SK-N-SH (cell line): ENCODE results near the gene XYLT2. TPM values are rescaled to one million over a fixed set of nuclear protein-coding genes. Genes with fewer than 3 reads are reported as not detected.

Experiments used
- CTCF ChIA-PET: fragments of 300-600, 350-600 bp; formaldehyde crosslinking; extraction: SDS; loops from one replicate; lab custom pipeline; 2021; lab: Yijun Ruan, JAX
- POLR2A ChIA-PET: fragments of 350-600 bp; sonication (Branson Sonifier 250); formaldehyde crosslinking; extraction: SDS; loops from one replicate; lab custom pipeline; 2020; ENCODE audit warnings: antibody characterized with exemption, inconsistent platforms; lab: Yijun Ruan, JAX
- DNase-seq: peaks from one replicate; pipeline ENCODE4 v3.0.0; 2012
- H2AFZ ChIP-seq: fragments of 200-600 bp; sonication (generic); 2 replicates; pipeline ENCODE4 v1.8.1; 2016; ENCODE audit warnings: antibody characterized with exemption, mild to moderate bottlenecking, low read depth
- H3F3A ChIP-seq: fragments of 200-600 bp; sonication (generic); replicated peaks from 2 replicates; pipeline ENCODE3; 2016; ENCODE audit warnings: antibody characterized with exemption, mild to moderate bottlenecking; ENCODE audit not compliant: insufficient read depth
- H3K27ac ChIP-seq, 2 experiments: fragments of 200-500 bp in 1 of 2; fragments of 200-600 bp in 1 of 2; sonication (Bioruptor generic) in 1 of 2; sonication (generic), shearing (Covaris generic) in 1 of 2; 2 replicates each; pipeline versions ENCODE4 v1.5.1 to v1.6.1; 2014 to 2016; ENCODE audit warnings: low read depth in 2 of 2, inconsistent platforms in 1 of 2, low read length in 1 of 2, mild to moderate bottlenecking in 1 of 2, mixed read lengths in 1 of 2
- H3K27me3 ChIP-seq: fragments of 200-600 bp; sonication (generic), shearing (Covaris generic); 2 replicates; pipeline ENCODE4 v1.6.1; 2016; ENCODE audit warnings: mixed run types; ENCODE audit not compliant: insufficient read depth
- H3K36me3 ChIP-seq, 2 experiments: fragments of 200-500 bp in 1 of 2; fragments of 200-600 bp in 1 of 2; sonication (Bioruptor generic) in 1 of 2; sonication (generic) in 1 of 2; replicated peaks in 1 of 2; 2 replicates each; pipeline versions ENCODE3 to v1.5.1; 2014 to 2016; ENCODE audit warnings: low read length in 1 of 2, mild to moderate bottlenecking in 1 of 2; ENCODE audit not compliant: insufficient read depth in 2 of 2, control insufficient read depth in 1 of 2
- H3K4me1 ChIP-seq, 2 experiments: fragments of 200-500 bp in 1 of 2; fragments of 200-600 bp in 1 of 2; sonication (Bioruptor generic) in 1 of 2; sonication (generic), shearing (Covaris generic) in 1 of 2; 2 replicates each; pipeline versions ENCODE4 v1.5.1 to v1.6.1; 2014 to 2016; ENCODE audit warnings: low read depth in 1 of 2, low read length in 1 of 2, mixed run types in 1 of 2; ENCODE audit not compliant: insufficient read depth in 2 of 2, control insufficient read depth in 1 of 2
- H3K4me2 ChIP-seq: fragments of 200-600 bp; sonication (generic), shearing (Covaris generic); 2 replicates; pipeline ENCODE4 v1.6.1; 2017; ENCODE audit warnings: mixed run types
- H3K4me3 ChIP-seq, 2 experiments: fragments of 200-500 bp in 1 of 2; fragments of 200-600 bp in 1 of 2; sonication (Bioruptor generic) in 1 of 2; sonication (generic), shearing (Covaris generic) in 1 of 2; 2 replicates each; pipeline versions ENCODE4 v1.5.1 to v1.8.1; 2014 to 2016; ENCODE audit warnings: low read depth in 2 of 2, inconsistent platforms in 1 of 2, low read length in 1 of 2, mild to moderate bottlenecking in 1 of 2, mixed read lengths in 1 of 2, moderate library complexity in 1 of 2
- H3K79me2 ChIP-seq: fragments of 200-600 bp; sonication (generic); 2 replicates; pipeline ENCODE4 v1.8.1; 2017; ENCODE audit warnings: mild to moderate bottlenecking; ENCODE audit not compliant: insufficient read depth
- H3K9ac ChIP-seq: fragments of 200-600 bp; sonication (generic); 2 replicates; pipeline ENCODE4 v1.6.1; 2017; ENCODE audit warnings: mixed run types
- H3K9me2 ChIP-seq: fragments of 200-600 bp; sonication (generic); 2 replicates; pipeline ENCODE4 v1.6.1; 2017; ENCODE audit warnings: mixed run types
- H3K9me3 ChIP-seq: fragments of 200-600 bp; sonication (generic); 2 replicates; pipeline ENCODE4 v1.6.1; 2017; ENCODE audit warnings: mixed run types, mild to moderate bottlenecking, moderate library complexity
- H4K20me1 ChIP-seq: fragments of 200-600 bp; sonication (generic); 2 replicates; pipeline ENCODE4 v1.6.1; 2017; ENCODE audit warnings: mild to moderate bottlenecking, mixed run types; ENCODE audit not compliant: insufficient read depth
- CTCF ChIP-seq: fragments of 200-600 bp; sonication (generic); IDR thresholded peaks from 2 replicates; pipeline ENCODE4 v1.6.1; 2017; ENCODE audit warnings: antibody characterized with exemption, mild to moderate bottlenecking, moderate library complexity
- EP300 ChIP-seq, 2 experiments: IDR thresholded peaks; 2 replicates each; pipeline versions ENCODE4 v1.4.0 to v1.6.1; 2012; ENCODE audit warnings: borderline replicate concordance in 1 of 2, low read depth in 1 of 2, low read length in 1 of 2
- EZH2phosphoT487 ChIP-seq: fragments of 200-600 bp; sonication (generic); IDR thresholded peaks from 2 replicates; pipeline ENCODE4 v1.6.1; 2017; ENCODE audit warnings: low read depth, mixed run types, mild to moderate bottlenecking, antibody characterized with exemption, moderate library complexity, borderline replicate concordance
- GATA2 ChIP-seq: sonication (generic); formaldehyde crosslinking; IDR thresholded peaks from 2 replicates; pipeline ENCODE4 v1.5.0; 2020; ENCODE audit warnings: mild to moderate bottlenecking, missing genetic modification reagents
- MAX ChIP-seq: IDR thresholded peaks from 2 replicates; pipeline ENCODE4 v1.4.0; 2012; ENCODE audit warnings: low read depth
- MXI1 ChIP-seq: IDR thresholded peaks from 2 replicates; pipeline ENCODE4 v1.6.1; 2012; ENCODE audit warnings: mild to moderate bottlenecking, low read depth, low read length, improper control_type of control experiment
- NRF1 ChIP-seq: IDR thresholded peaks from 2 replicates; pipeline ENCODE4 v1.6.1; 2012; ENCODE audit warnings: low read depth, mild to moderate bottlenecking, low read length
- POLR2AphosphoS5 ChIP-seq: IDR thresholded peaks from 2 replicates; pipeline ENCODE4 v1.6.1; 2012; ENCODE audit warnings: low read depth, low read length
- RAD21 ChIP-seq: IDR thresholded peaks from 2 replicates; pipeline ENCODE4 v1.6.1; 2012; ENCODE audit warnings: mild to moderate bottlenecking, low read length
- SIN3A ChIP-seq: IDR thresholded peaks from 2 replicates; pipeline ENCODE4 v1.6.1; 2012; ENCODE audit warnings: low read depth, mild to moderate bottlenecking, low read length, moderate library complexity, borderline replicate concordance
- SMC3 ChIP-seq: IDR thresholded peaks from 2 replicates; pipeline ENCODE4 v1.6.1; 2012; ENCODE audit warnings: low read depth, low read length, improper control_type of control experiment
- TAF1 ChIP-seq: IDR thresholded peaks from 2 replicates; pipeline ENCODE4 v1.6.1; 2012; ENCODE audit warnings: low read depth, mild to moderate bottlenecking, low read length, moderate library complexity, borderline replicate concordance
- TEAD4 ChIP-seq: IDR thresholded peaks from 2 replicates; pipeline ENCODE4 v1.4.0; 2012; ENCODE audit warnings: mild to moderate bottlenecking, borderline replicate concordance; ENCODE audit not compliant: insufficient read depth
- WGBS: methylation state at CpG from one replicate; pipeline ENCODE4 v1.1.6; 2017; ENCODE audit warnings: low lambda C conversion rate; 5-methylcytosine and 5-hydroxymethylcytosine counted together
- polyA plus RNA-seq, 3 experiments: library from polyadenylated mRNA; depleted of rRNA; stranded (reverse); fragments of >200 nt; gene quantifications; 2 replicates each; pipeline ENCODE4 v1.2.3, GENCODE V29; 2012

Gene XYLT2
- 26.5 and 28.4 TPM in 2 replicates for polyA plus RNA-seq (2012; rRNA removed)
- polyA plus RNA-seq (2012; cell fraction: cytosol; rRNA removed) = 8.5 and 14.2 TPM in 2 replicates
- polyA plus RNA-seq (2012; cell fraction: nucleus; rRNA removed) = 52.8 and 55.8 TPM in 2 replicates

- Histone ChIP-seq H3K4me3 (peak within 1 kb of the TSS; percentile 75 to 84), H3K79me2 (peaks cover 44% of the 10 kb centered on the region), H4K20me1 (no peaks in the 10 kb centered on the region), H3K27ac (peak within 1 kb of the TSS; percentile 36 to 83), H3K9ac (peak within 1 kb of the TSS; percentile 89), H3F3A (peaks cover 9% of the 10 kb centered on the region), H3K9me3 (no peaks in the 10 kb centered on the region), H3K27me3 (no peaks in the 10 kb centered on the region), H2AFZ (peak within 1 kb of the TSS; percentile 96), H3K4me1 (peaks cover 11 to 20% of the 10 kb centered on the region in 2 experiments; a peak in 3 of 4 replicates), H3K36me3 (no peaks in the 10 kb centered on the region), H3K4me2 (peak within 1 kb of the TSS; percentile 99), H3K9me2 (no peaks in the 10 kb centered on the region)
- DNase-seq = peak; percentile 100
- WGBS = 10% methylated on average over 37 of the region's 87 CpGs
- TF ChIP-seq EP300 (IDR thresholded peaks at IDR 0.05; ENCODE audit: borderline replicate concordance in 1 of 2, low read depth in 1 of 2, low read length in 1 of 2) (no peak), EZH2phosphoT487 (no peak), POLR2AphosphoS5 (peak; percentile 67), SIN3A (no peak), TAF1 (peak; percentile 79; the same call in 1 of the 2 replicates), GATA2 (CRISPR knock-in tag) (no peak), MAX (peak; percentile 86), MXI1 (peak; percentile 38; the same call in 1 of the 2 replicates)
- ChIA-PET CTCF (interaction anchor here (0.7 to 4.5 kb wide), 8 partner anchors 10 to 177 kb away, joined by 3 to 56 read pairs (median 6); partner anchors contain the start of gene LRRC59), POLR2A (interaction anchor here (0.6 to 3.0 kb wide), 7 partner anchors 9 to 277 kb away, joined by 3 to 18 read pairs (median 5); no protein-coding TSS in a partner anchor)
Observed at GRCh38 chr17:50345432-50346312, at the start of gene XYLT2. XYLT2 (plus strand) TSS chr17:50346126; CDS start chr17:50346141, 15 bp downstream.

GRCh38 chr17:50297407-50297865 lies 48.5 kb upstream of the XYLT2 start:
- Histone ChIP-seq H3K27ac (no peak overlapping the region), H2AFZ (no peak overlapping the region), H3K36me3 (no peaks in the 10 kb centered on the region), H3K9me3 (no peaks in the 10 kb centered on the region), H3K9me2 (no peaks in the 10 kb centered on the region), H3K27me3 (no peaks in the 10 kb centered on the region), H3K4me1 (no peaks in the 10 kb centered on the region), H3K9ac (no peak overlapping the region), H4K20me1 (no peaks in the 10 kb centered on the region), H3K79me2 (no peaks in the 10 kb centered on the region), H3F3A (peaks cover 8% of the 10 kb centered on the region), H3K4me3 (no peak overlapping the region; a peak in 1 of 4 replicates), H3K4me2 (no peak overlapping the region)
- 13% methylated on average over 7 of the region's 7 CpGs for WGBS
- DNase-seq = peak; percentile 90
- TF ChIP-seq NRF1 (peak; percentile 24; the same call in 1 of the 2 replicates), RAD21 (peak; percentile 100), CTCF (peak; percentile 99), TEAD4 (no peak), MXI1 (no peak), SMC3 (peak; percentile 100)
- ChIA-PET CTCF (interaction anchor here (0.6 to 53.3 kb wide), 51 partner anchors 9 to 300 kb away, joined by 3 to 2150 read pairs (median 5); partner anchors contain the start of genes COL1A1, LRRC59, PDK2 and PPP1R9B), POLR2A (no interaction called here)
